Transverse colon (tissue), 3 donors: ENCODE results near the gene ARL4D.

ENCODE experiments used
- CTCF ChIP-seq, 5 experiments: fragments of 200-600 bp in 3 of 5; fragments of 450-650 bp in 2 of 5; sonication (generic) in 3 of 5; IDR thresholded peaks; 1 replicate in 2 of 5; 2 replicates in 3 of 5; pipeline ENCODE4 v1.5.1; 2016 to 2017; ENCODE audit warnings: antibody characterized with exemption in 5 of 5, inconsistent platforms in 3 of 5, mild to moderate bottlenecking in 2 of 5, moderate library complexity in 1 of 5
- EP300 ChIP-seq: sonication (generic); formaldehyde crosslinking; IDR thresholded peaks from one replicate; pipeline ENCODE4 v1.6.1; 2017; ENCODE audit warnings: antibody characterized with exemption, low read depth

- no peak for TF ChIP-seq CTCF (IDR thresholded peaks at IDR 0.05)
- TF ChIP-seq EP300: no peak
These were observed 21.6 kb upstream of the ARL4D start for GRCh38 chr17:43377056-43377810.
